Measurements from ENCODE around the gene KCNC4.

DNA sequence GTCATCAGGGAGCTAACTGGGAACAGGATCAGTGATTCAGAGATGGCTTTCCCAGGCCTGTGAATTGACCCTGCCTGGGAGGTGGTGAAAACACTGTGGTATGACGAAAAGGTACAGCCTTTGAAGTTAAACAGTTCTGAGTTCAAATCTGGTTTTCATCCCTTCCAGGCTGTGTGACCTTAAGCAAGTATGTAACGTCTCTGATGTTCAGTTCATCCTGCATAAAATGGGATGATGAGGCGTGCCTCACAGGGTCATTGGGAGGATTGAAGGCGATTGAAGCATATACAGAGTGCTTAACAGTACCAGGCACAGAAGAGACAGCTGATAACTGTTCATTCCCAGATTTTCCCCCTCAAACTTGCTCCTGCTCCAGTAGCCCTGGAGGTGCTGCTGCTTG, 11.0 kb downstream of the KCNC4 start:
- no peak for TF ChIP-seq NFRKB (IDR thresholded peaks at IDR 0.05)
- TF ChIP-seq SP1 (IDR thresholded peaks at IDR 0.05) = no peak
- no peak for TF ChIP-seq FOXA1 (IDR thresholded peaks at IDR 0.05)
- TF ChIP-seq FOXM1 (IDR thresholded peaks at IDR 0.05; ENCODE audit: borderline replicate concordance) = no peak
- TF ChIP-seq, protein P1, sequence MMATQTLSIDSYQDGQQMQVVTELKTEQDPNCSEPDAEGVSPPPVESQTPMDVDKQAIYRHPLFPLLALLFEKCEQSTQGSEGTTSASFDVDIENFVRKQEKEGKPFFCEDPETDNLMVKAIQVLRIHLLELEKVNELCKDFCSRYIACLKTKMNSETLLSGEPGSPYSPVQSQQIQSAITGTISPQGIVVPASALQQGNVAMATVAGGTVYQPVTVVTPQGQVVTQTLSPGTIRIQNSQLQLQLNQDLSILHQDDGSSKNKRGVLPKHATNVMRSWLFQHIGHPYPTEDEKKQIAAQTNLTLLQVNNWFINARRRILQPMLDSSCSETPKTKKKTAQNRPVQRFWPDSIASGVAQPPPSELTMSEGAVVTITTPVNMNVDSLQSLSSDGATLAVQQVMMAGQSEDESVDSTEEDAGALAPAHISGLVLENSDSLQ (IDR thresholded peaks at IDR 0.05) = no peak
- TF ChIP-seq ARNT (IDR thresholded peaks at IDR 0.05) = no peak
- no peak for TF ChIP-seq SUZ12 (IDR thresholded peaks at IDR 0.05)
- TF ChIP-seq FOXK2 (IDR thresholded peaks at IDR 0.05) = no peak
- no peak for TF ChIP-seq LEF1 (IDR thresholded peaks at IDR 0.05; ENCODE audit: borderline replicate concordance)
- TF ChIP-seq BHLHE40 (IDR thresholded peaks at IDR 0.05; ENCODE audit: borderline replicate concordance) = no peak
- no peak for TF ChIP-seq CTBP1 (IDR thresholded peaks at IDR 0.05; ENCODE audit: borderline replicate concordance)
- no peak for TF ChIP-seq HDGF (IDR thresholded peaks at IDR 0.05; ENCODE audit: borderline replicate concordance)
